Activated CD4-positive, alpha-beta T cell treated with anti-CD3 and anti-CD28 coated beads for 4 hours (primary cell): ENCODE results near the gene PRKCE.
"Not testable (repeated sequence)": the region's sequence is repeated elsewhere in the genome, so short reads cannot be mapped to it uniquely, and the experiment has no call there.

Source experiments
- DNase-seq, 2 donors: peaks; one replicate each; pipeline ENCODE4 v3.0.0-alpha.2; 2020

The PRKCE gene

DNA sequence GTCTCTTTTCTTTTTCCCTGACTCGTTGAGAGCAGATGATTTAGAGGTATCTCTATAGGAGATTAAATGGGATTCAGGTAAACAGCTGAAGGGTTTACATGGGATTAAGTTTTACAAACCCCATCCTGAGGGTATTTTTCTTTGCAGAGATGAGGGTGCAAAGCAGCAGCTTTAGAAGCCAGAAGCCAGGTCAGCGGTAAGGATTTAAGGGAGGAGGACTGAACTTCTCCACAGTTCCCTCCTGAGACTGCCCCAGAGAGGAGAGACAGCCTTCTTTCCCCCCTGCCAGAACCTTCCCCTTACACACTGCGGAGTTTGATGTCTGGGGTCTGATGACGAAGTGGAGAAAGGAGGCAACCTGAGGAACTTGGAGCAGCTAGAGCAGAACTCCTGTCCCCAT lies 220.1 kb downstream of the PRKCE start:
- no peak for DNase-seq

DNA sequence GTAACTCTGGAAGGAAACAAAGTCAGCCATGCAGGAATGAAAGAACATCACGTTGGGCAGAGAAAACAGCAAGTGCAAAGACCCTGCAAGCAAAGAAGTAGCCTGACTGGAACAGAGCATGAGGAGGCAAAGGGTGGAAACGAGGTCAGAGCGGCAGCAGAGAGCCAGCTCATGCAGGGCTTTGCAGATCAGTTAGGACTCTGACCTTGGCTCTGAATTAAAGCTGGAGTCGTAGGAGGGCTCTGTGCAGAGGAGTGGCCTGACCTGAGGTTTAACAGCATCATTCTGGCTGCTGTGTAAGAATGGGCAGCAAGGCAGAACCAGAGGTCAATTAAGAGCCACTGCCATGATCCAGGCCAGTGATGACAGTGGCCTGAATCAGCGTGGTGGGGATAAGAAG lies 220.7 kb downstream of the PRKCE start:
- no peak for DNase-seq

DNA sequence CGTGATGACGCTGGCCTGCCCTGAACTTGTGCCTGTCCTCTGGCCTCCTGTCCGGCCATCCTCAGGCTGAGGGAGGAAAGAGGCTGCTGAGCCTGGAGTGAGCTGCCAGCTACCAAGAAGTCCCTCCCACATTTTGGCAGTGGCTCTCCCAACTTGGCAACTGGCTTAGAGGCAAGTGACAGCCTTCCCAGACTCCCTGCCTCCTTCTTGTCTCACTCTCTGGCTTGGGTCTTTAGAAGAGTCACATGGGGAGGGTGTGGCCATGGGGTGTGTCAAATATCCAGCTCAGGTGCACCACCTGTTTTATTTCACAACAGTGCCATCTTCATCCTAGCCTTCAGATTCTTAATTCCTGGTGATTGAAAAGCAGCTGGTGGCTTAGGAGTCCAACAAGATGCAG lies 222.9 kb downstream of the PRKCE start:
- no peak for DNase-seq

DNA sequence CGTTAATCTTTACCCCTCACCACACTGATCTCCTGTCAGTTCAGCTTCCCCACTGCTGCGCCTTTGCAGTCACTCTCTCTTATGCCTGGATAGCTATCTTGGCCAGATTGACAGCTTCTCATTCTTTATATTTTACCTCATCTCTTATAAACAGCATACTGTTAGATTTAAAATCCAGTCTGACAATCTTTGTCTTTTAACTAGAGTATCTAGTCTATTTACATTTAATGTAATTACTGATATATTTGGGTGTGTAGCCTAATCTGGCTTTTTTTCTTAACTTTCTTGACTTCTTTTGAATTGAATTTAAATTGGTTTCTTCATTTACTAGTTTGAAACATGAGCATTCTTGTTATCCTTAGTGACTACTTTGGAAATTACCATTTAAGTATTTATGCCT lies 225.1 kb downstream of the PRKCE start:
- no peak for DNase-seq

DNA sequence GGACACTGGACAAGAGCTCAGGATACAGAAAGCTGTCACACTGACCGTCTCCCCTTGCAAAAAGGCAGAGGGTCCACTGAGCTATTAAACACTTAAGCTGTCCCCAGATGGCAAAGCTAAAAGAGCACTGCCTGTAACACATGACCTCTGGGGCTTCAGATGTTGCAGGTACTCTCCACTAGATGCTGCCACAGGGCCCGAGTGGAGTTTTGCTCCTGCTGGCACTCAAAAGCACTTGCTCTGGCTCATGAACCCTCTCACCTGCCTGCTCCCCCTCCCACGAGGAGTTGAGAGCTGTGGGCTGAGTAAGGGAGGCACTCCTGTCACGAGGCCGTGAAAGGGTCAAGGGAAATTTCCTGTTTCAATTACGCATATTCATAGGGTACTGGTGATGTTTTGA lies 227.9 kb downstream of the PRKCE start:
- no peak for DNase-seq

DNA sequence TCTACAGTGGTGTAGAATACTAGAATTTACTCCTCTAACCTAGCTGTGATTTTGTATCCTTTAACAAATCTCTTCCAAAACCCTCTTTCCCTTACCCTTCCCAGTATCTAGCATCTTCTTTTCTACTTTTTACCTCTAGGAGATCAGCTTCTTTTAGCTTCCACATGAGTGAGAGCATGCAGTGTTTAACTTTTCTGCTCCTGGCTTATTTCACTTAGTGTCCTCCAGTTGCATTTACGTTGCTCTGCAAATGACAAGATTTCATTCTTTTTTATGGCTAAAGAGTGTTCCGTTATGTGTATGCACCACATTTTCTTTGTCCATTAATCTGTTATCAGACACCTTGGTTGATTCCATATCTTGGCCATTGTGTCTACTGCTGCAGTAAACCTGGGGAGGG lies 228.5 kb downstream of the PRKCE start:
- DNase-seq, result no peak

DNA sequence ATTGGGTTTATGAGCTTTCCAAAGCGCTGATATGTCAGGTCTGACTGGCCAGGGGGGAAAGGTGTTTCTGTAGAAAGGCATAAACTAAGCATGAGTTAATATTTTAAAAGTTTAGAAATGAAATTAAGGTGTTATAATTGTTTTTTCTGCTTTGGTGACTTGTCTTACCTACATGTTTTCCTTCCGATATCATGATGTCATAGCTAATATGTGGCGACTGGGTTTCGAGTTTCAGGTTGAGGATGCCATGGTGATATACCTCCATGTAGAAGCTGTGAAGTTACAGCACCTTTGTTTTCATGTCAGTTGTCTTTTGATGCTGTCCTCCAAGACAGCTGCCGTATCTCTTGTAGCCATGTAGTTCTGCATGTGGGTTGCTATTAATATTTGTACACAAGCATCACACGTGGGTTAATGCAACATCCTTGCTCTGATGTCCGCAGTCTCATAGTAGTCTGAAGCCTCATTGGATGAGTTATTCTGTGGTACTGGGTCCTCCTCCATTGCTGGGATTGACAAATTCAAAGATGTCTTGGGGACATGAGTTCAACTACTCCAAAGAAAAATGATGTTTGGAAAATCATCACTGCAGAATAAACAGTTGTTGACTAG lies 230.6 kb downstream of the PRKCE start:
- DNase-seq, result no peak

DNA sequence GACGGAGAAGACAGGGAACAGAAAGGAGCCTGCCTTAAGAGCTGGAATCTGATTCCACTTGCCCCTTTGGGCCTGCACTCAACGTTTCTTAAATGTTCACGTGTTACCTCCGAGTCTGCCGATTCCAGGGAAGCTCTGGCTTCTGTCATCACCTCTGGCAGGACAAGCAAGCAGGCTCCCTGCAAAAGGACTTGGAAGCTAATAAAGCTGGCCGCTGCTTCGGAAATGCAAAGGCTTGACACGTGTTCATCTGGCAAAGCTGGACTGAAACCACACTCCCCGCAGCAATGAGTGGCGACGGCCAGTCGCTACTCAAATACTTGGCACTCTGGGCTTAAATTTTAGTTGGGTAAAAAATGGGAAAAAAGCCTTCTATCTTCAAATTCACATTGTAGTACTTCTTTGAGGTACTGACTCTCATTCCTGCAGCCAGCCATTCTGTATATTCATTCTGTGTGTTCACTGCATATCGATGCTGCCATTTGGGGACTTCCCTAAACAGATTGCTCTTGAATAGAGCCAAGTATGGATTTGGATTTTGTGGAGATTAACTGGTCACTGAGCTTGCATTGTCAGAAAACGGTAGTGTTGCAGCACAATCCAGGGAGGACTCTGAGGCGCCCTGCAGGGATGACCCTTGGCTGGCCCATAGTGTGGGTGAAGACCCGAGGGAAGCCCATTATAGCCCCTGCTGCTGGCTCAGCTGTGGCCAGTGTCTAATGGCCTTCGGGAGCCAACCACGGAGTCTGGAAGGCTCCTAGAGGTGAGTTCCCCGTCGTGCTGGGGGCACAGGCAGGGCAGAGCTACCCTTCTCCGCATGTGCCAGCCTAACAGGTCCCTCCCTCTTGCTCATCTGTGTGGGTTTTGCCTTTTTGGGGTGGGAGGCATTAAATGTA lies 231.5 kb downstream of the PRKCE start:
- DNase-seq, result no peak

DNA sequence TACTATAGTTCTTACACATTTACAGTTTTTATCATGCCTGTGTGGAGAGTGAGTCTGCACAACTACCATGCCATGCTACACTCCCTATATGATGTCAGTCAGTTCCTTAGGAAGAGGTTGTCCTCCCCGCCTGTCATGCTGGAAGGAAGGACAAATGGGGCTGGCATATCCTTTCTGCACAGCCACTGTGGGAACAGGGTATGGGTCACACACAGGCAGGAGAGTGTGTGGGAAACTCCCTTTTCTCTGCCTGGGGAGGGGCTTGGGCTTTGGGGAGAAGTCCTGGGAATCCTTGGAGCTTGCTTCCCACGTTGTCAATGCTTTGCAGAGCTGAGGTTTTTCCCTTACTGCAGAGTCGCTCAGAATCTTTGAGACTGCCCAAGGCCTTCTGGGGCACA lies 232.1 kb downstream of the PRKCE start:
- no peak for DNase-seq

DNA sequence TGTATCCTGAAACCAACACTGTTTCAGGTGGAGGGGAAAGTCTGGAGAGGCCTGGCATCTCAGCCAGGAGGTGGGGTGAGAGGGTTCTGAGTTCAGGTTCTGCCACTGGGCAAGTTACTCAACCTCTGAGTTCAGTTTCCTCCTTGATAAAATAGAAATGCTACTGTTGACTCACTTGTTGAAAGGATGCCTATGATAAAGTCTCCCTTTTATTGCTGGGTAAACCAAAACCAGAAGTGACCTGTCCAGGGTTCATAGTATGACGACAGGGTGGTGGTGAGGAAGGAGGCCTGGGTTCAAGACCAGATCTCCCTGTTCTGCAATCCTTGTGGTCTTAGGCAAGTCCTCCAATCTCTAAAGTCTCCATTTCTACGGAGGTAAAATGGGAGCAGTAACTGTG lies 232.7 kb downstream of the PRKCE start:
- no peak for DNase-seq

DNA sequence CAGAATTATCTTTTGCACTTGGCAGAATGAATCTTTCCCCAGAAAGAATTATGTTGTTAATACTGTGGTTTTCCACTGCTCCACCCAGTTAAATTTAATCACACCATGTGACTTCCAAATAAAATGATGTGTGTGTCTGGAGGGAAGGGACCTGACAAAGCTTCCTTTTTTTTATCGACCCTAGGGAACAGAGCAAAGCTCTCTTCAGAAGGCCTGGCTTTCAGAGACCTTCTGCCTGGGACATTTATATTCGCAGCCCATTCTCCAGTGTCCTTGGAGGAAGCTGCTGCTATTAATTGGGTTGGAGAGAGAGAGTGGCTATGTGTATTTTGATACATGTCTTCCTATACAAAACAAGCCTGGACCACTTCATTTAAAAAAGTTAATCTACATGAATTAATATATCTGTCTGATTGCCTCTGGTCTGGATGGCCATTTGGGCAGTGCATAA lies 233.7 kb downstream of the PRKCE start:
- no peak for DNase-seq

DNA sequence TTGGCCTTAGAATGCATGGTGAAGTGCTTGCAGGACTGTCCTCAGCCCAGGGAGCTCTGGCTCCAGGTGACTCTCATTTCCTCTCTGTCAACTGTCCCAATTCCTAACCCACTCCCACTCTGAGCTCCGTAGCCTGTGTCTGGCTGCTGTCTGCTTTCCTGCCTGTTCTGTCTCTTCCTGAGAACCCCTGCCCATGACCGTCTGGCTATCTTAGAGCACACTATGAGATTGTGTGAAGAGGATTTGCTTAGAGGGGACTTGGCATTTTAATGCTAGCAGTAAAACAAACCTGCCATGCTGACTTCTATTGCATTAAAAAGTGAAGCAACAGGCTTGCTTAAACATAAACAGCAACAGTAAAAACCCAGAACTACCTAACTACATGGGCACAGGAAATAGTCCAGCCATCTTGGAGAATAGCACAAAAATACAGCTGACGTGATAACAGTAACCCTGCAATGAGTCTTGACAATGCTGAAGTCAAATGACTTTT lies 234.7 kb downstream of the PRKCE start:
- DNase-seq, result no peak

DNA sequence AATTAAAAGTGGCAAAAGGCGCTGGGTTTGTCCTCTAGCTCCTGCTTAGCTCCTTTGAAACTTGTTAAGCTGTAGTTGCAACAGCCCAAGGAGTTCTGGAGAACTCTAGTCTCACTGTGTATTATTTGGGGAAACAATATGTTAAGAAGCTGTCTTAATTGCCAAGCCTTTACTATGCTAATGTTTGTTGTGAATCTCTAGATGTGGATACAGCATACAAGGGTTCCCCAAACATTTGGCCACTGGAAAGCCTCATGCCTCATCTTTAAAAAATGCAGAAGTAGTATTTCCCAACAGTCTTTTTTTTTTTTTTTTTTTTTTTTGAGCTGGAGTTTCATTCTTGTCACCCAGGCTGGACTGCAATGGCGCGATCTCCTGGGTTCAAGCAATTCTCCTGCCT lies 236.7 kb downstream of the PRKCE start:
- DNase-seq, result no peak

DNA sequence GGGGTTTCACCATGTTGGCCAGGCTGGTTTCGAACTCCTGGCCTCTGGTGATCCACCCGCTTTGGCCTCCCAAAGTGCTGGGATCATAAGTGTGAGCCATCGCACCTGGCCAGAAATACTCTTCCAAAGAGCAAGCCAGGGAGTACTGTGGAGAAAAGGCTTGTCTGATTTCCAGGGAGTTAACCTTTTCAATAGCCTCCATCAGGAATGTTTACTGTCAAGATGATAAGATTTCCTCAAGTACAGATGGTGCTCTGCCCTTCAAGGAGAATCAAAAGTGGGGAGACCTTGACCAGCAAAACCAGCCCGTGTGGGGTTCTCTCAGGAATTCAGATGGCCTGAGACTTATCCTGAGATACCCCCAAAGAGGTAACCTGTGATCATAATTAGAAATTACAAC lies 237.2 kb downstream of the PRKCE start:
- no peak for DNase-seq

DNA sequence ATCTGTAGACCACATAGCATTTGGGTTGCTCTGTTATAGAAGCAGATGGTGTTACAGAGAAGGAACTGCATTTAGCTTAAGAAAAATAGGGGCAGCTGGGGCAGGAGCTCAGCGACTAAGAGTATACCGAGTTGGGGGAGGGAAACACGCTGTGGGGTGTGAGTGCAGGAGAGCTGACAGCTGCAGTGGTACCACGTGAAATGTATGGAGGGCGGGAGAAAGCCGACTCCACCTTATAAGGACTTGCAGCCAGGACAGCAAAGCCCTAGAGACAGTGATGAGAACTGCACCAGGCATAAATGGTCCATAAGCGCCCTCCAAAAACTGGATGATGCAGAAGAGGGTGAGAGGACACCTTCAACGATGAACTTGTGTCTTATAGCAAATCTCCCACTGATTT lies 237.6 kb downstream of the PRKCE start:
- no peak for DNase-seq

DNA sequence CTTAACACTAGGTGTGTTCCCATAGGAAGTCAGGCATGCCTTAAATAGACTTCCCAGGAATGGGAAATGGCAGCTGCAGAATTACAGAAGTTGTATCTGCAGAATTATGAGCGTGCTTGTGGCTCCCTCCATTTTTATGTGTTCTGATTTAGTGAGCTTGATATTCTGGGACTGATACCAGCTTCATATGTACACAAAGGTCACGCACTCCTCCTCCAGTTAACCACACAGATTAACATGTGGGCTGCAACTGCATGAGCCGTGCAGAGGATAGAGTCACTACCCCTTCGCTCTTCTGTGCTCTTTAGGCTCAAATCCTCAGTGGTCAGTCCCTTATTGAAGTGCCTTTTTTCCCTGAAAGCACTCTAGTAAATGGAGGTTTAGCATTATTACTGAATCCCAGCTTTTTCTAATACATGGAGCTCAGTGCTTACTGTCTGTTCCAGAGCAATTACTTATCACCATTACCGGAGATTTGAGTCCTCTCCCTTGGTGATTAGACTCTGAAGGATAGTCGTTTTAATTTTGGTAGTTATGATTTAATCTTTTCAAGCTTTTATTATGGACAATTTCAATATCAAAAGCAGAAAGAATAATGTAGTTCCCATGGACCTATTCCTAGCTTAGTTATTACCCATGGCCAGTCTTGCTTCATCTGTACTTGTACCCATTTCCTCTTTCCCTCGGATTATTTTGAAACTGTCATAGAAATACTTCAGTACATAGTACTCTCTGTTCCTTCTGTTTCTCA lies 238.3 kb downstream of the PRKCE start:
- no peak for DNase-seq

DNA sequence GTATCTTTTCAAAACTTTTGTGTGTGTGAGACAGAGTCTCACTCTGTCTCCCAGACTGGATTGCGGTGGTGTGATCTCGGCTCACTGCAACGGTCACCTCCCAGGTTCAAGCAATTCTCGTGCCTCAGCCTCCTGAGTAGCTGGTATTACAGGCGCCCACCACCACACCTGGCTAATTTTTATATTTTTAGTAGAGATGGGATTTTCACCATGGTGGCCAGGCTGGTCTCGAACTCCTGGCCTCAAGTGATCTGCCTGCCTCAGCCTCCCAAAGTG lies 238.8 kb downstream of the PRKCE start:
- not testable (repeated sequence) for DNase-seq

DNA sequence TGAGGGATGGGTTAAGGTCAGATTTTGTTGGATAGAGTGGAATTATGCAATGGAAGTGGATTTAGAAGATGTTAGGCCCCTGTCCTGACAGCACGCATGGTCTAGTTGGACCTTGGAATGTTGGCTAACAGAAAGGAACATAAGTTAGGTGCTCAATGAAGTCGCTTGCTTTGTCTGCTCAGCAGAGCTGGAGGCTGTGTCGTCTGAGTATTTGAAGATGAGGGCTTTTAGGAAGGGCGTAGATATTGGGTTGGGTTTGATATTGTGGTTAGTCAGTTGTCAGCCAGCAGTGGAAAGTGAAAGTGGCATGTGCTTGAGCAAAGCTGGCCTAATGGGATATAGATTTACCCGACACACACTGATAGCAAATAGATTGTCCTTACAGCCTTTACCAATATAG lies 239.3 kb downstream of the PRKCE start:
- no peak for DNase-seq

DNA sequence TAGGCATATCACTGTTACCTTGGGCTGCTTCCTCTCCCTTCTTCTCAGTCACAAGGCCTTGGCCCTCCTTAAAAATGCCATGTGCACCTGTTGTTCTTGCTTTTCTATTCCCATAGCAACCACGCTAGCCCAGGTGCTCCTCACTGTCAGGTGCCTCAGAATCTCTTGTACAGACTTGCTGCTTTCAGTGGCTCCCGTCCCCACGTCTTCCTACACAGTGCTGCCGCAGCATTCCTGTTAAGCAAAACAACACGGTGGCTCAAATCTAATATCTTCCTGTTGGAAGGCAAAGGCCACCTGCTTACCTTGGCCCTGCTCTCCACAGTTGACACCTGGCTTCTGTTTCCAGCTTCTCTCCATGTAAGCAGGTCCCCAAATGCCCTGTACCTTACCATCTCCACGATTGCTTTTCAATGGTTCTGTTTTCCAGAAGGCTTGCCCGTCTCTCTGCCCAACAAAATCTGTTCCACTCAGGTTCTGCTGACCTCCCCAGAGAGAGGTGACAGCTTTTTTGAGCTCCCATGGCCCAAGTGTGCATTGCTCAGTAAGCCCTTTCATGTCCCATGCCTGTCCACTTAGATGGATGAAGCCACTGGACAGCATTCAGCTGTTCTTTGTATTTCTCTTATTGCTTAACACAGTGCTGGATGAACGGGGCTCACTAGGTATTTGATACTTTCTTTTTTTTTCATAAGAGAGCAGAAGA lies 240.4 kb downstream of the PRKCE start:
- DNase-seq, result no peak

DNA sequence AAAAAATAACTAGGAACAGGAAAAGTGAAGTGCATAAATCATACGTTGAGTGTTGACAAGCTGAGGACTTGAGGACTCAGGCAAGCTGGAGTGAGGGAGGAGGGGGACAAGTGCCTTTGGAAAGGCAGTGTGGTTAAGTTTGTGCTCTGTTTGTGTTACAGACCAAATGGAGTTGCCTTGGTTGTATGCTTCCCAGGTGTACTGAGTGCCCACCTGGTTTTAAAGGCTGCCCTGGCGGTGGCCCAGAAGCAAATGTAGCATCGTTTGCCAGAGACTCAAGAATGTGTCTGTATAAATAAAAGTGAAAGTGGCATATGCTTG lies 240.9 kb downstream of the PRKCE start:
- DNase-seq, result no peak

DNA sequence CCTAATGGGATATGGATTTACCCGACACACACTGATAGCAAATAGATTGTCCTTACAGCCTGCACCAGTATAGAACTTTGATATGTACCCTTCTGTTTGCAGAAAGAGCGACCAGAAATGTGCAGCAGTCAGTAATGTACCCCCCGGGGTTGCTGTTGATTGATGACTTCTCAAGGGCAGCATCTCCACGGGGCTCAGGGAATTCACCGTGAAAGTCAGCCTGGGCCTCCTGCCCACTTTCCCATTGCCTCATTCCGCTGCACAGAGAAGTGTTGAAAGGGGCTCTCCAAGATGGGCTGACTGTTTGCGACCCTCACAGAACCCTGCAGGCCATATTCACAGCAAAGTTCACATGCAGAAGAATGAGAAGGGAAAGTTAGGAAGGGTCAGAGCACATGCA lies 241.3 kb downstream of the PRKCE start:
- DNase-seq, result no peak

DNA sequence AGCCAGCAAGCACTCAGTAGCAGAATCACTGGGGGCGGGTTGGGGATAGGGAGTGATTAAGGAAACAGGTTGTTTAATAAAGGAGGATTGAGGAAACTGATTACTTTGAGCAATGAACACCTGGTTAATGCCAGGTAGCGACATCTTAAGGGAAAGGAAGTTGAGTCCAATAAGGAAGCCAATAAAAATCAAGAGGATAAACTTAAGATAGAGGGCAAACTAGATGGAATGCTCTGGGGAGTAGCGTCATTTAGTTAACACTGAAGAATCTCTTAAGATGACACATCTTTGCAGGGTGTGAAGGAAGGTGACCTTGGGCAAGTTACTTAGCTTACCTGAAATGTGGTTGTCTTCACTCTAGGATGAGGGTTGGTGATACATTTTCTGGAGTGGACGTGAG lies 242.7 kb downstream of the PRKCE start:
- DNase-seq, result no peak

DNA sequence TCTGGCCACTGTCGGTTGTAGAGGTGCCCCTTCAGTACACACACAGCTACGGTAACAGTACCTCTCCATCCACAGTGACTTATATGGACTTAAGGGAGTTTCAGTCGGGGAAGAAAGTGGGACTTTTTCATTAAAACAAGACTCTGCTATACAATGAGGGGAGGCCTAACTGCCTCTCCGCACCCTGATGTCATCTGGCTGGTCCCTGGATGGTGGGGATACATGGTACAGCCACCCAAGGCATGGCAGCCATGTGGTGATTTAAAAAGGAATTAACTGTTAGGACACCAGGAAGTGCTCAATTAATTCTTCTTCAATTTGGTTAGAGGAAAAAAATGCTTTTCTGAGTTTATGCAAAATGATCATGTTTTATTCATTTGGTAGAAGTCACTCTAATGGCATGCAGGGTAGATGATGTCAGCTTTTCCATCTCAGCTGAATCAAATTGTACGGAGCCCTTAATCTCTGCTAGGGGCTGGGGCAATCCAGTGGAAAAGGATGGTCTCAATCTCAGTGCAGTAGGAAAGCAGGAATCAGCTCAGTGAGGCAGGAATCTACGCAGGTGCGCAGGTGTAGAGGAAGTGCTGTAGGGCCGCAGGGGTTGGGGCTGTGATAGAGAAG lies 243.9 kb downstream of the PRKCE start:
- DNase-seq, result no peak
